Measurements from ENCODE around the gene ANKRD13A. TPM values are rescaled to one million over a fixed set of nuclear protein-coding genes. Genes with fewer than 3 reads are reported as not detected.

ANKRD13A gene
- polyA plus RNA-seq, 1 experiment = 268 TPM

DNA sequence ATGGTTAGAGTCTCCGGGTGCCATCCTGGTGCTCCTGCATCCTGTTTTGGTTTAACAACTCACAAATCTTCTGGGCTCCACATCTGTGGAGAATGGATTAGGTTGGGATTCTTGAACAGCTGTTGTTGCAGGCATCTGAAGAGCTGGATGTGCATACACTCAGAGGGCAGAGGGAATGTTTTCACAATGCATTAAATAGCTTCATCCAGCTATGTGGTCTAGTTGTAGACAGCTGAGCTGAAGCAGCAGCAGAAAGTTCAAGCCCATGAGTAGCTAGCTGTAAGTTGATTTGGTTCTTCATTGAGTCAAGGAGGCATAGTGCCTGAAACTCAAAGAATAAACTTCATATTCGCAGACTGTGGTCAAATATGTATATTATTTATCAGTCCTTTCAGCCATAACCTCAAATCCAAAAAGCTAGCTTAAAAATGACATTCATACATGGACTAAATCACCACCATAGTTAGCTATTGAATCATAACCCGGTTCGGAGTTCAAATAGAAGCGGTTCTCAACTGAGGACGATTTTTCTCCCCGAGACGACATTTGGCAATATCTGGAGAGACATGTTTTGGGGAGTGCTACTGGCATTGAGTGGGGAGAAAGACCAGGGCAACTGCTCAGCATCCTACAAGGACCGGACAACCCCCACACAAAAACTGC lies 858 bp upstream of the ANKRD13A start:
- no peak for DNase-seq (ENCODE audit: low read depth)
- Histone ChIP-seq H3K4me3 (ENCODE audit: low read depth, low read length) (peak overlapping the region; percentile 87), H3K36me3 (ENCODE audit: control insufficient read depth, insufficient read depth, low read length) (peaks cover 4% of the 10 kb centered on the region), H3K27me3 (ENCODE audit: control insufficient read depth, insufficient read depth, low read length) (no peaks in the 10 kb centered on the region)
- TF ChIP-seq, protein P1, sequence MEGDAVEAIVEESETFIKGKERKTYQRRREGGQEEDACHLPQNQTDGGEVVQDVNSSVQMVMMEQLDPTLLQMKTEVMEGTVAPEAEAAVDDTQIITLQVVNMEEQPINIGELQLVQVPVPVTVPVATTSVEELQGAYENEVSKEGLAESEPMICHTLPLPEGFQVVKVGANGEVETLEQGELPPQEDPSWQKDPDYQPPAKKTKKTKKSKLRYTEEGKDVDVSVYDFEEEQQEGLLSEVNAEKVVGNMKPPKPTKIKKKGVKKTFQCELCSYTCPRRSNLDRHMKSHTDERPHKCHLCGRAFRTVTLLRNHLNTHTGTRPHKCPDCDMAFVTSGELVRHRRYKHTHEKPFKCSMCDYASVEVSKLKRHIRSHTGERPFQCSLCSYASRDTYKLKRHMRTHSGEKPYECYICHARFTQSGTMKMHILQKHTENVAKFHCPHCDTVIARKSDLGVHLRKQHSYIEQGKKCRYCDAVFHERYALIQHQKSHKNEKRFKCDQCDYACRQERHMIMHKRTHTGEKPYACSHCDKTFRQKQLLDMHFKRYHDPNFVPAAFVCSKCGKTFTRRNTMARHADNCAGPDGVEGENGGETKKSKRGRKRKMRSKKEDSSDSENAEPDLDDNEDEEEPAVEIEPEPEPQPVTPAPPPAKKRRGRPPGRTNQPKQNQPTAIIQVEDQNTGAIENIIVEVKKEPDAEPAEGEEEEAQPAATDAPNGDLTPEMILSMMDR (IDR thresholded peaks at IDR 0.05; ENCODE audit: insufficient read depth, low read depth, low read length) = no peak
- CTCF ChIA-PET = interaction anchor here (0.6 to 1.8 kb wide), 4 partner anchors 26 to 433 kb away, joined by 3 to 4 read pairs (median 3); no protein-coding TSS in a partner anchor
- POLR2A ChIA-PET = interaction anchor here (0.6 to 1.1 kb wide), 3 partner anchors 25 to 311 kb away, joined by 3 to 4 read pairs (median 3); no protein-coding TSS in a partner anchor

DNA sequence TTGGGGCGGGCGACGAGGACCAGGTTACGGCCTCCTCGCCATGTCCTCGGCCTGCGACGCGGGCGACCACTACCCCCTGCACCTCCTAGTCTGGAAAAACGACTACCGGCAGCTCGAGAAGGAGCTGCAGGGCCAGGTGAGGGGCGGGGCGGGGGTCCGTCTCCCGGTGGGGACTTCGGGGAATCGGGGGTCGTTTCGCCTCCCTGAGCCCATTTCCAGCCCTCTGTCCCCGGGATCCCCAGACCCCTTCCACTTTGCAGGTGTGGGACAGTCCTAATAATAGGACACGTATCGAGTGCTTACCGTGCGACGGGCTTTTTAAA lies 380 bp downstream of the ANKRD13A start:
- CTCF ChIA-PET = interaction anchor here (1.4 kb wide), 1 partner anchor 41 kb away, joined by 3 read pairs; no protein-coding TSS in a partner anchor
- H3K27me3 ChIP-seq (ENCODE audit: control insufficient read depth, insufficient read depth, low read length) = no peaks in the 10 kb centered on the region
- no peak for DNase-seq (ENCODE audit: low read depth)
- TF ChIP-seq, protein P1 (IDR thresholded peaks at IDR 0.05; ENCODE audit: insufficient read depth, low read depth, low read length) = no peak
- H3K36me3 ChIP-seq (ENCODE audit: control insufficient read depth, insufficient read depth, low read length) = peaks cover 7% of the 10 kb centered on the region
- H3K4me3 ChIP-seq (ENCODE audit: low read depth, low read length) = peak overlapping the region; percentile 87
- POLR2A ChIA-PET = no interaction called here

DNA sequence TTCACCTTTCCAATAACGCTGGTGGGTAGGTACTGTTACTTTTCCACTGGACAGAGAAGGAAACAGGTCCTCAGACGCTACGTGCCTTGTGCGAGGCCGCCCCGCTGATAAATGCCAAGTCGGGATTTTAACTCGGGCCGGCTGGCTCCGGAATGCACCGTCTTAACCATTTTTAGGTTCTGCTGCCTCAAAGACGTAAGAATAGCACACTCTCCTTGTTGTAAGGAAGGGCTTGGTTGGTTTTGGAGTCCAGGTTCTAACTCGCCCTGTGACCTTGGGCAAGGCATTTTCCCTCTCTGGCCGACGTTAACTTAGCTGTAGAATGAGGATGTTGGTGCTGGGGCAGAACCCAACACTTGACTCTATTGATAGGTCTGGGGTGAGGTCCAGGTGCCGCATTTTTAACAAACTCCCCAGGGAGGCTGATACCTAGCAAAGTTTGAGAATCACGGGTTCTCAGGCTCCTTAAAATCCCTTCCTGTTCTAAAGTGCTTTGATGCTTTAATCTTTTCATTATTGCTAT lies 814 bp downstream of the ANKRD13A start:
- POLR2A ChIA-PET = no interaction called here
- Histone ChIP-seq H3K4me3 (ENCODE audit: low read depth, low read length) (peak overlapping the region; percentile 87), H3K36me3 (ENCODE audit: control insufficient read depth, insufficient read depth, low read length) (peaks cover 7% of the 10 kb centered on the region), H3K27me3 (ENCODE audit: control insufficient read depth, insufficient read depth, low read length) (no peaks in the 10 kb centered on the region)
- CTCF ChIA-PET = no interaction called here
- DNase-seq (ENCODE audit: low read depth) = no peak
- TF ChIP-seq, protein P1 (IDR thresholded peaks at IDR 0.05; ENCODE audit: insufficient read depth, low read depth, low read length) = no peak

DNA sequence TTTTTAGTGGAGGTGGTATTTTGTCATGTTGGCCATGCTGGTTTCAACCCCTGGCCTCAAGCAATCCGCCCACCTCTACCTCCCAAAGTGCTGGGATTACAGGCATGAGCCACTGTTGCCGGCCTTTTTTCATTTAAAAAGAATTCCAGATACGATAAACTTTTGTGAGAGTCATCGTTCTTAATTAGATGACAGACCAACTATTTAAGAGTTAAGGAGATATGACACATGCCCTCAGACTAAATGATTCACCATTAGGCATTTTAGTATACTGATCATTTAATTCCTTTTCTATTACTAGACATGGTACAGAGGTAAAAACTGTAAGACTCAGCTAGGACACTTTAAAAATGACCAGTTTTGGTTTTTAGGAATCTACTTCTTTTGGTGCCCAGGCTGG lies 2.4 kb downstream of the ANKRD13A start:
- ChIA-PET CTCF (interaction anchor here (0.9 to 2.1 kb wide), 4 partner anchors 19 to 149 kb away, joined by 3 to 7 read pairs (median 4); no protein-coding TSS in a partner anchor), POLR2A (no interaction called here)
- peak; percentile 80 for DNase-seq (ENCODE audit: low read depth)
- TF ChIP-seq, protein P1 (IDR thresholded peaks at IDR 0.05; ENCODE audit: insufficient read depth, low read depth, low read length) = no peak
- Histone ChIP-seq H3K4me3 (ENCODE audit: low read depth, low read length) (no peak overlapping the region), H3K36me3 (ENCODE audit: control insufficient read depth, insufficient read depth, low read length) (peaks cover 8% of the 10 kb centered on the region), H3K27me3 (ENCODE audit: control insufficient read depth, insufficient read depth, low read length) (no peaks in the 10 kb centered on the region)

DNA sequence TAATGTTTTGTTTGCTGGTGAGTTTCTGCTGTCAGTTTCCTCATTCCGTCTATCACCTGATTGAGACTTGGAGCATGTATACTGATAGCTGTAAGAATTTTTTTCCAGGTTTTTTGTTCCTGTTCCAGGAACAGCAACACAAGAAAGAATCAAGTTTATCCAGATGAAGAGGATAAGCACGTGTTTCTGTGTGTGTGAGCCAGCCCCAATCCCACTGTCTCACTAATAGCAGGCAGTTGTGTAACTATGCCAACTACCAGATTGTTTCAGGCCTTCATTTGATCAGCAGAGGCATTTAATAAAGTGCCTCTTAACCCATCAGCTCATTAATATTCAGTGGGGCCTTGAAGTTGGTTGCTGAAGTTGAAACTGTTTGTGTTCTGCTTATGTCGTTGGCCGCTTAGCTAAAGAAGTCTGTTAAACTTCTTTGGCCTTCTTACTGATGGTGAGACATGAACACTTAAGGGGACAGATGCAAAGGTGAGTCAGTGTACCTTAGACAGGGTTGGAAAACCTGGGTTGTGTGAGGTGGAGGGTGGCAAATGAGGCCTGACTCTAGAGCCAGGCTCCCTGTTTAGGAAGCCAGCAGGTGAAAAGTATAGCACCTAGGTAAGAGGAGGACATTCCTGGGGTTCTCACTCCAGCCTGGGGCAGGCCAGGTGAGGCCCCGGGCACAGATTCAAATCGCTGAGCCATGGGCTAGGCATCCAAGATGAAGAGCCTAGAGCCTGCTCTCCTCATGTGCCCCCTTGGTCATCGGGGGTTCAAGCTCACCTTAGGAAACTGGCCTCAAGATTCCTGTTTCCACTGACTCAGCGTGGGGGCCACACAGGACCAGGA lies 3.7 kb downstream of the ANKRD13A start:
- POLR2A ChIA-PET = interaction anchor here (0.6 kb wide), 1 partner anchor 18 kb away, joined by 8 read pairs; no protein-coding TSS in a partner anchor
- no peak overlapping the region for H3K4me3 ChIP-seq (ENCODE audit: low read depth, low read length)
- CTCF ChIA-PET = interaction anchor here (0.6 to 2.1 kb wide), 5 partner anchors 18 to 150 kb away, joined by 3 to 7 read pairs (median 4); no protein-coding TSS in a partner anchor
- TF ChIP-seq, protein P1 (IDR thresholded peaks at IDR 0.05; ENCODE audit: insufficient read depth, low read depth, low read length) = no peak
- H3K36me3 ChIP-seq (ENCODE audit: control insufficient read depth, insufficient read depth, low read length) = peaks cover 8% of the 10 kb centered on the region
- H3K27me3 ChIP-seq (ENCODE audit: control insufficient read depth, insufficient read depth, low read length) = no peaks in the 10 kb centered on the region
- no peak for DNase-seq (ENCODE audit: low read depth)

Measured in BJ (cell line).